ENCODE data around the gene SAG. TPM values are rescaled to one million over a fixed set of nuclear protein-coding genes. Genes with fewer than 3 reads are reported as not detected.

The SAG gene
- total RNA-seq, 4 donors from 2014 or later = not detected

- peaks cover 69 to 100% (median 92%) of the 10 kb centered on the region in 4 donors for H3K36me3 ChIP-seq
- TF ChIP-seq EP300 (IDR thresholded peaks at IDR 0.05) = no peak
- no peak for TF ChIP-seq POLR2A (IDR thresholded peaks at IDR 0.05; ENCODE audit: low read depth)
- no peak for TF ChIP-seq POLR2AphosphoS5 (IDR thresholded peaks at IDR 0.05)
- no peak for TF ChIP-seq CTCF (IDR thresholded peaks at IDR 0.05)
These were observed 45.6 kb upstream of the SAG start for GRCh38 chr2:233261819-233262555.

GRCh38 chr2:233262562-233262961 lies 45.1 kb upstream of the SAG start:
- WGBS = 82% methylated on average over 5 of the region's 5 CpGs
- H3K4me1 ChIP-seq = no peaks in the 10 kb centered on the region
- H3K4me3 ChIP-seq = no peak overlapping the region
- DNase-seq (ENCODE audit: extremely low spot score) = no peak
- intact Hi-C loops (cut with DNase I) = no loop called here
- peaks cover 67 to 100% (median 92%) of the 10 kb centered on the region in 4 donors for H3K36me3 ChIP-seq
- TF ChIP-seq CTCF (IDR thresholded peaks at IDR 0.05) (no peak), POLR2AphosphoS5 (IDR thresholded peaks at IDR 0.05) (no peak), POLR2A (IDR thresholded peaks at IDR 0.05; ENCODE audit: low read depth) (no peak), EP300 (IDR thresholded peaks at IDR 0.05) (no peak)
- H3K9me3 ChIP-seq = no peaks in the 10 kb centered on the region
- H3K27ac ChIP-seq (replicated peaks in 1 of 4) = no peak overlapping the region
- no peaks in the 10 kb centered on the region for H3K27me3 ChIP-seq

More at GRCh38 chr2:233261819-233262555, 45.6 kb upstream of the SAG start:
- intact Hi-C loops (cut with DNase I) = no loop called here
- Histone ChIP-seq H3K4me3 (no peak overlapping the region), H3K9me3 (no peaks in the 10 kb centered on the region), H3K27me3 (no peaks in the 10 kb centered on the region), H3K27ac (replicated peaks in 1 of 4) (no peak overlapping the region), H3K4me1 (no peaks in the 10 kb centered on the region)
- 96% methylated on average over 9 of the region's 9 CpGs for WGBS
- no peak for DNase-seq (ENCODE audit: extremely low spot score)

GRCh38 chr2:233263045-233263570 lies 44.5 kb upstream of the SAG start:
- intact Hi-C loops (cut with DNase I) = no loop called here
- no peak overlapping the region for H3K27ac ChIP-seq (replicated peaks in 1 of 4)
- H3K9me3 ChIP-seq = no peaks in the 10 kb centered on the region
- H3K4me3 ChIP-seq = no peak overlapping the region
- TF ChIP-seq EP300 (IDR thresholded peaks at IDR 0.05) = no peak
- no peak for TF ChIP-seq POLR2AphosphoS5 (IDR thresholded peaks at IDR 0.05)
- TF ChIP-seq CTCF (IDR thresholded peaks at IDR 0.05) = no peak
- TF ChIP-seq POLR2A (IDR thresholded peaks at IDR 0.05; ENCODE audit: low read depth) = no peak
- no peak for DNase-seq (ENCODE audit: extremely low spot score)
- no peaks in the 10 kb centered on the region for H3K27me3 ChIP-seq
- no peaks in the 10 kb centered on the region for H3K4me1 ChIP-seq
- WGBS = 93% methylated on average over 6 of the region's 6 CpGs
- peaks cover 65 to 100% (median 94%) of the 10 kb centered on the region in 4 donors for H3K36me3 ChIP-seq

GRCh38 chr2:233264667-233265066 lies 42.9 kb upstream of the SAG start:
- no peaks in the 10 kb centered on the region for H3K27me3 ChIP-seq
- 87% methylated on average over 7 of the region's 8 CpGs for WGBS
- no peak for DNase-seq (ENCODE audit: extremely low spot score)
- TF ChIP-seq CTCF (IDR thresholded peaks at IDR 0.05) (no peak), POLR2AphosphoS5 (IDR thresholded peaks at IDR 0.05) (no peak), EP300 (IDR thresholded peaks at IDR 0.05) (no peak), POLR2A (IDR thresholded peaks at IDR 0.05; ENCODE audit: low read depth) (no peak)
- no peaks in the 10 kb centered on the region for H3K4me1 ChIP-seq
- H3K4me3 ChIP-seq = no peak overlapping the region
- intact Hi-C loops (cut with DNase I) = no loop called here
- no peaks in the 10 kb centered on the region for H3K9me3 ChIP-seq
- H3K27ac ChIP-seq (replicated peaks in 1 of 4) = no peak overlapping the region
- peaks cover 66 to 100% (median 91%) of the 10 kb centered on the region in 4 donors for H3K36me3 ChIP-seq
